H1 (cell line): ENCODE measurements around the gene PLD6. TPM values are rescaled to one million over a fixed set of nuclear protein-coding genes. Genes with fewer than 3 reads are reported as not detected.

Experiments
- CTCF ChIA-PET: fragments of 300-600 bp; sonication (Branson Sonifier 250); formaldehyde crosslinking; loops from one replicate; lab custom pipeline; 2021; ENCODE audit not compliant: partially characterized antibody; lab: Charles Lee
- POLR2A ChIA-PET: fragments of 300-600 bp; sonication (Branson Sonifier 250); formaldehyde crosslinking; loops from one replicate; lab custom pipeline; 2021; ENCODE audit warnings: inconsistent platforms; ENCODE audit not compliant: partially characterized antibody; lab: Charles Lee
- DNase-seq, 2 experiments: peaks; one replicate each; pipeline versions ENCODE4 v3.0.0 to v3.0.0-alpha.2; 2010 to 2022; ENCODE audit warnings: low spot score in 2 of 2, low read depth in 1 of 2, mixed read lengths in 1 of 2
- FAIRE-seq: peaks from 2 replicates; lab custom pipeline; 2011; peaks lifted over from hg19 to GRCh38; lab: Jason Lieb, UNC
- H2AFZ ChIP-seq: 2 replicates; pipeline ENCODE4 v1.8.1; 2012; ENCODE audit warnings: low read length, inconsistent platforms
- H2AK5ac ChIP-seq: 2 replicates; pipeline ENCODE4 v1.6.1; 2013; ENCODE audit warnings: low read depth, low read length
- H2BK120ac ChIP-seq: replicated peaks from 2 replicates; pipeline ENCODE3; 2013; ENCODE audit warnings: low read depth, low read length, inconsistent platforms
- H2BK12ac ChIP-seq: 2 replicates; pipeline ENCODE4 v1.6.1; 2013; ENCODE audit warnings: low read depth, low read length
- H2BK15ac ChIP-seq: 2 replicates; pipeline ENCODE4 v1.6.1; 2013; ENCODE audit warnings: low read length
- H2BK20ac ChIP-seq: 2 replicates; pipeline ENCODE4 v1.6.1; 2013; ENCODE audit warnings: low read length
- H2BK5ac ChIP-seq: 2 replicates; pipeline ENCODE4 v1.6.1; 2013; ENCODE audit warnings: low read depth, low read length
- H3K14ac ChIP-seq: 2 replicates; pipeline ENCODE4 v1.6.1; 2013; ENCODE audit warnings: inconsistent platforms; ENCODE audit not compliant: insufficient read length
- H3K18ac ChIP-seq: 2 replicates; pipeline ENCODE4 v1.6.1; 2013; ENCODE audit warnings: low read length; ENCODE audit errors: extremely low read depth
- H3K23ac ChIP-seq: 2 replicates; pipeline ENCODE4 v1.6.1; 2013; ENCODE audit warnings: inconsistent platforms; ENCODE audit not compliant: insufficient read length
- H3K23me2 ChIP-seq: 2 replicates; pipeline ENCODE4 v1.6.1; 2013; ENCODE audit warnings: low read depth, low read length
- H3K27ac ChIP-seq: 2 replicates; pipeline ENCODE4 v1.6.1; 2011; ENCODE audit warnings: low read depth, low read length, inconsistent platforms
- H3K27me3 ChIP-seq, 4 experiments: replicated peaks in 1 of 4; 1 replicate in 1 of 4; 2 replicates in 3 of 4; pipeline versions ENCODE4 v1.6.1 to v1.8.1; 2011 to 2013; ENCODE audit warnings: low read length in 3 of 4, mild to moderate bottlenecking in 3 of 4, inconsistent platforms in 2 of 4, mixed read lengths in 2 of 4, moderate library complexity in 1 of 4; ENCODE audit not compliant: control insufficient read depth in 3 of 4, insufficient read depth in 3 of 4; ENCODE audit errors: extremely low read depth in 1 of 4
- H3K36me3 ChIP-seq, 4 experiments: 2 replicates each; pipeline versions ENCODE4 v1.6.1 to v1.8.1; 2011 to 2013; ENCODE audit warnings: mild to moderate bottlenecking in 4 of 4, low read length in 3 of 4, moderate library complexity in 2 of 4, control low read depth in 1 of 4, inconsistent platforms in 1 of 4; ENCODE audit not compliant: insufficient read depth in 4 of 4, control insufficient read depth in 2 of 4
- H3K4ac ChIP-seq: replicated peaks from 2 replicates; pipeline ENCODE3; 2013; ENCODE audit warnings: low read length, low read depth, mixed read lengths, inconsistent platforms; ENCODE audit not compliant: insufficient read length
- H3K4me1 ChIP-seq, 4 experiments: replicated peaks in 1 of 4; 1 replicate in 1 of 4; 2 replicates in 3 of 4; pipeline versions ENCODE4 v1.6.1 to v1.8.1; 2011 to 2013; ENCODE audit warnings: low read length in 3 of 4, inconsistent platforms in 2 of 4, mixed read lengths in 1 of 4; ENCODE audit not compliant: insufficient read depth in 4 of 4, control insufficient read depth in 3 of 4
- H3K4me2 ChIP-seq, 2 experiments: 2 replicates each; pipeline versions ENCODE4 v1.6.1 to v1.8.1; 2011 to 2013; ENCODE audit warnings: low read depth in 2 of 2, low read length in 2 of 2, control low read depth in 1 of 2, inconsistent platforms in 1 of 2, mild to moderate bottlenecking in 1 of 2; ENCODE audit not compliant: insufficient read depth in 1 of 2
- H3K4me3 ChIP-seq, 4 experiments: fragments of 200-600, 300-600 bp in 1 of 4; sonication (generic), shearing (Covaris generic), sonication (Bioruptor Twin) in 1 of 4; 2 replicates each; pipeline versions ENCODE4 v1.5.1 to v1.8.1; 2011 to 2016; ENCODE audit warnings: low read length in 4 of 4, low read depth in 3 of 4, control low read depth in 2 of 4, inconsistent platforms in 2 of 4, mild to moderate bottlenecking in 2 of 4, mixed read lengths in 1 of 4, moderate library complexity in 1 of 4; ENCODE audit not compliant: insufficient read depth in 2 of 4; ENCODE audit errors: extremely low read depth in 1 of 4
- H3K56ac ChIP-seq: replicated peaks from 2 replicates; pipeline ENCODE3; 2013; ENCODE audit warnings: low read depth, mild to moderate bottlenecking, mixed read lengths, low read length, inconsistent platforms; ENCODE audit not compliant: insufficient read length
- H3K79me1 ChIP-seq: 2 replicates; pipeline ENCODE4 v1.6.1; 2013; ENCODE audit warnings: low read depth, low read length, control low read depth
- H3K79me2 ChIP-seq, 2 experiments: 2 replicates each; pipeline versions ENCODE4 v1.6.1 to v1.8.1; 2012 to 2013; ENCODE audit warnings: low read length in 2 of 2, mild to moderate bottlenecking in 2 of 2, inconsistent platforms in 1 of 2; ENCODE audit not compliant: insufficient read depth in 2 of 2, control insufficient read depth in 1 of 2
- H3K9ac ChIP-seq, 4 experiments: replicated peaks in 1 of 4; 1 replicate in 1 of 4; 2 replicates in 3 of 4; pipeline versions ENCODE4 v1.6.1 to v1.8.1; 2011 to 2013; ENCODE audit warnings: low read depth in 3 of 4, low read length in 3 of 4, control low read depth in 2 of 4, mild to moderate bottlenecking in 2 of 4, moderate library complexity in 2 of 4, inconsistent platforms in 1 of 4; ENCODE audit errors: extremely low read depth in 1 of 4
- H3K9me3 ChIP-seq, 2 experiments: 2 replicates each; pipeline versions ENCODE4 v1.6.1 to v1.8.1; 2012 to 2013; ENCODE audit warnings: mild to moderate bottlenecking in 2 of 2, moderate library complexity in 2 of 2, control low read depth in 1 of 2, inconsistent platforms in 1 of 2, low read depth in 1 of 2, low read length in 1 of 2, mixed read lengths in 1 of 2; ENCODE audit not compliant: insufficient read depth in 2 of 2
- H4K20me1 ChIP-seq, 2 experiments: replicated peaks in 1 of 2; 2 replicates each; pipeline versions ENCODE3 to v1.8.1; 2011 to 2013; ENCODE audit warnings: inconsistent platforms in 2 of 2, low read length in 2 of 2, mild to moderate bottlenecking in 1 of 2; ENCODE audit not compliant: insufficient read depth in 2 of 2, control insufficient read depth in 1 of 2
- H4K5ac ChIP-seq: 2 replicates; pipeline ENCODE4 v1.6.1; 2013; ENCODE audit warnings: low read length, low read depth, mixed read lengths, inconsistent platforms; ENCODE audit not compliant: insufficient read length
- H4K8ac ChIP-seq: 2 replicates; pipeline ENCODE4 v1.8.0; 2013; ENCODE audit warnings: mild to moderate bottlenecking, moderate library complexity, low read length, inconsistent platforms; ENCODE audit not compliant: insufficient read depth; ENCODE audit errors: extremely low read depth
- H4K91ac ChIP-seq: replicated peaks from 2 replicates; pipeline ENCODE3; 2013; ENCODE audit warnings: low read length, mixed read lengths, inconsistent platforms; ENCODE audit not compliant: insufficient read length
- MAX ChIP-seq: IDR thresholded peaks from 2 replicates; pipeline ENCODE4 v1.6.1; 2012; ENCODE audit warnings: inconsistent platforms
- NANOG ChIP-seq: IDR thresholded peaks from 2 replicates; pipeline ENCODE4 v1.6.1; 2011; ENCODE audit warnings: low read length, low read depth, mild to moderate bottlenecking, inconsistent platforms; ENCODE audit not compliant: insufficient read depth, poor library complexity, severe bottlenecking
- POU5F1 ChIP-seq: IDR thresholded peaks from 2 replicates; pipeline ENCODE4 v1.6.1; 2011; ENCODE audit warnings: low read depth, mild to moderate bottlenecking, low read length, moderate library complexity
- SIRT6 ChIP-seq: IDR thresholded peaks from one replicate; pipeline ENCODE4 v1.7.1; 2012; ENCODE audit warnings: low read length, inconsistent platforms
- SP4 ChIP-seq: IDR thresholded peaks from 2 replicates; pipeline ENCODE4 v1.6.1; 2012; ENCODE audit warnings: low read length, inconsistent platforms
- TAF1 ChIP-seq: IDR thresholded peaks from 2 replicates; pipeline ENCODE4 v1.6.1; 2011; ENCODE audit warnings: mild to moderate bottlenecking, low read depth, low read length
- WGBS, 2 experiments: shearing (Covaris generic) in 1 of 2; methylation state at CpG; one replicate each; pipeline versions ENCODE4 v1.1.6 to v1.1.7; 2013 to 2015; ENCODE audit warnings: low lambda C conversion rate in 2 of 2, mixed read lengths in 2 of 2, inconsistent platforms in 1 of 2, low coverage in 1 of 2, missing lambda C conversion rate in 1 of 2; ENCODE audit not compliant: insufficient replicate concordance in 2 of 2, insufficient coverage in 1 of 2, insufficient read length in 1 of 2; ENCODE audit errors: extremely low coverage in 1 of 2, missing lambda C conversion rate in 1 of 2; 5-methylcytosine and 5-hydroxymethylcytosine counted together
- polyA plus RNA-seq, 7 experiments: library from polyadenylated mRNA; depleted of rRNA in 3 of 7; stranded (reverse) in 5 of 7; unstranded in 2 of 7; fragments of >200 nt in 5 of 7; fragments of 200-250 nt in 2 of 7; gene quantifications; 1 replicate in 5 of 7; 2 replicates in 1 of 7; 4 replicates in 1 of 7; pipeline versions ENCODE4 v1.2.1 to v1.2.3, GENCODE V29; 2011 to 2013; ENCODE audit warnings: missing spikeins in 2 of 7, mixed read lengths in 2 of 7
- total RNA-seq: library from RNA; stranded (reverse); fragmentation: NEBNext Ultra II Directional; extraction: Animal tissue kit (Norgen Biotek cat#: 25700); gene quantifications from 2 replicates; pipeline ENCODE4 v1.2.1, GENCODE V29; 2021

PLD6 gene
- total and polyA plus RNA-seq, 2 of the 8 experiments (the other 6 are each of a cell fraction or from before 2014, with no cell fraction given): 0.20 to 0.22 TPM

DNA sequence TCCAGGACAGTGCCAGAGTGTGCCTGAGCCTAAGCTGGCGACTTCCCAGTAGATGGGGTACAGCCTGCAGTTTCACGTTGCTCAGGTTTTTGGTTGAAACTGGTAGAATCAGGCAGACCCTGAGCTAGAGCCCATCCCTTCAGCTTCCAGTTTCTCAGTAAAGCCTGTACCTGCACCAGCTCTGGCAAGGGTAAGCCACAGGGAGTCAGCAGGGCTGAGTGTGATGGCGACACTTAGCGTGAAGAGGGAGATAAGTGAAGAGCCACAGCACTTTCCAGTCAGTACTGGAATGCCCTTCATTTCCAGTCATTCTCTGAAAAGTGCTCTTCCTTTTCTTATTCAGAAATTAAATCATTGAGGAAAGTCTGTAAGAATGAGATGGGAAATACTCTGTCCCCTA, 22.4 kb downstream of the PLD6 start:
- H3K79me2 ChIP-seq: no peaks in the 10 kb centered on the region
- H2BK15ac ChIP-seq: no peak overlapping the region
- H3K27ac ChIP-seq: no peak overlapping the region
- no peak overlapping the region for H2BK12ac ChIP-seq
- H2BK20ac ChIP-seq: no peak overlapping the region
- H3K4ac ChIP-seq: no peak overlapping the region
- FAIRE-seq (no peak), DNase-seq (no peak)
- no peak overlapping the region for H2AFZ ChIP-seq
- H4K8ac ChIP-seq: no peak overlapping the region
- no peak overlapping the region for H3K18ac ChIP-seq
- H2BK5ac ChIP-seq: no peak overlapping the region
- WGBS, 2 experiments: 88% methylated on average over 4 of the region's 4 CpGs; no CpG with 5 or more reads in 1 of the 2 experiments
- H4K20me1 ChIP-seq: peaks cover 0 to 4% of the 10 kb centered on the region in 2 experiments
- H2AK5ac ChIP-seq: no peak overlapping the region
- no peak overlapping the region for H4K91ac ChIP-seq
- H3K23me2 ChIP-seq: no peaks in the 10 kb centered on the region
- H3K23ac ChIP-seq: no peak overlapping the region
- H2BK120ac ChIP-seq: no peak overlapping the region
- H3K9ac ChIP-seq: no peak overlapping the region
- peaks cover 2 to 15% (median 10%) of the 10 kb centered on the region in 4 experiments; a peak in 5 of 8 replicates for H3K36me3 ChIP-seq
- H3K4me1 ChIP-seq: no peaks in the 10 kb centered on the region
- no peaks in the 10 kb centered on the region for H3K27me3 ChIP-seq
- POLR2A ChIA-PET: interaction anchor here (1.6 kb wide), 1 partner anchor 61 kb away, joined by 3 read pairs; no protein-coding TSS in a partner anchor
- H3K4me2 ChIP-seq: no peak overlapping the region
- no peak overlapping the region for H4K5ac ChIP-seq
- H3K4me3 ChIP-seq: no peak overlapping the region
- CTCF ChIA-PET: interaction anchor here (1.0 to 1.5 kb wide), 3 partner anchors 41 to 192 kb away, joined by 3 to 9 read pairs (median 3); partner anchors contain the start of gene MPRIP
- no peak overlapping the region for H3K14ac ChIP-seq
- H3K56ac ChIP-seq: no peak overlapping the region
- H3K9me3 ChIP-seq: no peaks in the 10 kb centered on the region
- no peaks in the 10 kb centered on the region for H3K79me1 ChIP-seq
- no peak for TF ChIP-seq NANOG
- TF ChIP-seq TAF1: no peak
- TF ChIP-seq SIRT6: no peak
- no peak for TF ChIP-seq SP4
- TF ChIP-seq MAX: no peak
- no peak for TF ChIP-seq POU5F1
